GM12801 (cell line): ENCODE measurements around the gene PTPRK.

Experiments
- TF ChIP-seq, protein P1 (sequence below): IDR thresholded peaks from one replicate; pipeline ENCODE4 v1.5.1; 2011; ENCODE audit warnings: control low read depth; ENCODE audit not compliant: insufficient read length; ENCODE audit errors: extremely low read depth

The PTPRK gene

DNA sequence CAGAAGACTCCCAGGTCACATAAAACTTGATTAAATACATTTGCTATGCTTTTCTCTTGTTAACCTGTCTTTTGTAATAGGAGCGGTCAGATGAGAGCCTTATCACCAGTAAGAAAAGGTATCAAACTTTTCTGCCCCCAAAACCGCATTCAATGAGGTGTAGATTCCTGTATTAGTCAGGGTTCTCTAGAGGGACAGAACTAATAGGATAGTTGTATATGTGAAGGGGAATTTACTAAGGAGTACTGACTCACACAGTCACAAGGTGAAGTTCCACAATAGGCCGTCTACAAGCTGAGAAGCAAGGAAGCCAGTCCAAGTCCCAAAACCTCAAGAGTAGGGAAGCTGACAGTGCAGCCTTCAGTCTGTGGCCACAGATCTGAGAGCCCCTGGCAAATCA lies 32.7 kb downstream of the PTPRK start:
- TF ChIP-seq, protein P1, sequence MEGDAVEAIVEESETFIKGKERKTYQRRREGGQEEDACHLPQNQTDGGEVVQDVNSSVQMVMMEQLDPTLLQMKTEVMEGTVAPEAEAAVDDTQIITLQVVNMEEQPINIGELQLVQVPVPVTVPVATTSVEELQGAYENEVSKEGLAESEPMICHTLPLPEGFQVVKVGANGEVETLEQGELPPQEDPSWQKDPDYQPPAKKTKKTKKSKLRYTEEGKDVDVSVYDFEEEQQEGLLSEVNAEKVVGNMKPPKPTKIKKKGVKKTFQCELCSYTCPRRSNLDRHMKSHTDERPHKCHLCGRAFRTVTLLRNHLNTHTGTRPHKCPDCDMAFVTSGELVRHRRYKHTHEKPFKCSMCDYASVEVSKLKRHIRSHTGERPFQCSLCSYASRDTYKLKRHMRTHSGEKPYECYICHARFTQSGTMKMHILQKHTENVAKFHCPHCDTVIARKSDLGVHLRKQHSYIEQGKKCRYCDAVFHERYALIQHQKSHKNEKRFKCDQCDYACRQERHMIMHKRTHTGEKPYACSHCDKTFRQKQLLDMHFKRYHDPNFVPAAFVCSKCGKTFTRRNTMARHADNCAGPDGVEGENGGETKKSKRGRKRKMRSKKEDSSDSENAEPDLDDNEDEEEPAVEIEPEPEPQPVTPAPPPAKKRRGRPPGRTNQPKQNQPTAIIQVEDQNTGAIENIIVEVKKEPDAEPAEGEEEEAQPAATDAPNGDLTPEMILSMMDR = no peak

DNA sequence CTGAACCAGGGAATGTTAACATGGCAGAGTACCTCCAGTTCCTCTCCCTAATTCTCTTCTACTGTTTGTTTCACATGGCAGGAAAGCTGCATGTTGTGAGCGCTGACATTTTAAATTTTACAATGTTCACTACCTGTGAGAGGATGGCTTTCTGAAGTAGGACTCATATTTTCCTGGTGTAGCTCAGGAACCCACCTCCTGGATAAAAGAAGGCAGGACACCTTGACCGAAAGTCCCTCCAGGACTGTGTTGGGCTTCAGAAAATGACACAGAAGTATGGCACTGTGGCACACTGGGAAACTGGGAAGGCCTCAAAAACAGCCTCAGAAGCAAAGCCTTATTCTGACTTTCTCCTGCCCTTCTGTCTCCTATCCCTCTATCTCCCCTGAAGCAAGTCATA lies 33.3 kb downstream of the PTPRK start:
- TF ChIP-seq, protein P1 = no peak

DNA sequence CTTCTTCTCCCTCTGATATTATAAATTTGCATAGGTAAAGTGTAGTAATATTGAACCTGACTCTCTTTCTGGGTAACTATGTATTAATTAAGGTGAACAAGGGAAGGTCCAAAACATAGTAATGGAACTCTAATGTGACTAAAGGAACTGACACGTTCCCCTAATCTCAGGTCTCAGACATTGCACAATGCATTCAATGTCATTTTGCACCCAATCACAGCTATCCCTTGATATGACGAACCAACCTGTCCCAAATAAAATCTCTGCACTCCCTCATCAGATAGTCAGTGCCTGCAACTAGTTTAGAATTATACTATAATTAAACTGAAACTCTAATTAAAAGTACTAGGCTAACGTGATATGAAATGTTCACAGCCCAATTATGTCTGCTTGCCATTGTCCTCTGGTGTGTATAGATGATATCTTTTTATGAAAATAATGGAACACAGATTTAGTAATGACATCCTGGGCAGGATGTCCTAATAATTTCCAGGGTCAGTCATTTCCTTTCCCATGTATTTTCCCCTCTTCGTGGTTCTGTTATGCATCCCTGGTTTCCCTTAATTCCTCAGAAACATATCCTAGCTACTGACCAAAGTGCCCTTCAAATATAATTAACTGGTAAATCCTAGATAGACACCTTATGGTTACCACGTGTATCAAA lies 36.8 kb downstream of the PTPRK start:
- TF ChIP-seq, protein P1 = no peak

DNA sequence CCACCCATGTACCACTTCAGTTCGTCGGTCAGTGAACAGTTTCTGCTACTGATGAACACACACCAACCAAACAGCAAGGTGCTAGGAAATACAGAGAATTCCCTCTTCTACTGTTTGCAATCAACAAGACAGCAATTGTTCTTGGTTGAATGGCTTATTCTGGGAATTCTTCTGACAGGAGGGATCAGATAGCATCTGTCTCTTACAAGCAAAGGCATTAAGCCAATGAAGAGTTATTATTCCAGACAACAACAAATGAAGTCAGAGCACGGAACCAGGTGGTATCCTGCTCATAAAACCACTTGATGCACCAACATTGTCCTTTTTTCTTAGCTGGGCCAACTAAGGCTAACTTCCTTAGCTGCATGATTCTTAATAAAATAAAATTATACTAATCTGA lies 37.8 kb downstream of the PTPRK start:
- TF ChIP-seq, protein P1 = no peak

DNA sequence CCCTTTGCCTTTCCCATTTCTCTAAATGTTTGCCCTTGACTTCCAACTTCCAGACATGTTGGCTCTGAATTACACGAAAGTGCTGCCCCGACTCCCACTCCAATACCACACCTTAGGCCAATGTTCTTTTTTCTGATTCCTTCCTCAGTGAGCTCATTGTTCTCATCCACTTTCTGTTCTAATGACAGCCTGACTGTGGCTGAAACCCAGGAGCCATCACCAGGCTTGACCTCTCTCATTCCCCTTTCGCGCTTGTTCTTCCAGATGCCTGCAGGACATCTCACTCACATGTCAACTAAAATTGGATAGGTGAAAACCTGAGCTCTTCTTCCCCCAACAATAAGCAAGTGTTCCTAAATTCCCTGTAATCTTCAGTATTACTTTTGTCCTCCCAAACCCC lies 40.4 kb downstream of the PTPRK start:
- TF ChIP-seq, protein P1 = no peak

DNA sequence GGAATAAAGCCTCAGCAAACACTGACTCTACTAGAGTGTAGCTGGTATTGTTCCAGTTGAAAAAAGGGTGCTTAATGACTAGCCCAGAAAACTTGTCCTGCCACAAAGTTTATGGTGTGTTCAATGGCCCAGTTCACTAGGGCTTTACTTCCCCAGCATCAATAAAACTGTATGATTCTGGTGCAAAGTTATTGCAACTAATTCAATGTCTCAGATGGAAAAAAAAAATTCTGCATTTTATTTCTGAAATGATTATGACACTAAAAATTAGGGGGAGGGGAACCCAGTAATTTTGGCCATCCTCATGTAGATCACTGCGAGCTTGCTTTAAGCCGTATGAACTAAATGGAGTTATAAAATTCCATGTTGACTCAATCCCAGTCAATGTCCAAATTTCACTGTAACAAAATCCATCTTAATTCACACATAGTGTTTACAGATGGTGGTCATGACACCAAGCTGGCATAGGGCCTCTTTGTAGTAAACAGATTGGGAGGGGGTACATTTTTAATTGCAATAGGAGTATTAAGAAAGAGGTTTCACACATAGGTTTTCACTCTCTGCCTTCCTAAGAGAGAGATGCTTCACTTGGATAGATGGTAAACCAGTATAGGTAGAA lies 41.2 kb downstream of the PTPRK start:
- TF ChIP-seq, protein P1 = no peak

DNA sequence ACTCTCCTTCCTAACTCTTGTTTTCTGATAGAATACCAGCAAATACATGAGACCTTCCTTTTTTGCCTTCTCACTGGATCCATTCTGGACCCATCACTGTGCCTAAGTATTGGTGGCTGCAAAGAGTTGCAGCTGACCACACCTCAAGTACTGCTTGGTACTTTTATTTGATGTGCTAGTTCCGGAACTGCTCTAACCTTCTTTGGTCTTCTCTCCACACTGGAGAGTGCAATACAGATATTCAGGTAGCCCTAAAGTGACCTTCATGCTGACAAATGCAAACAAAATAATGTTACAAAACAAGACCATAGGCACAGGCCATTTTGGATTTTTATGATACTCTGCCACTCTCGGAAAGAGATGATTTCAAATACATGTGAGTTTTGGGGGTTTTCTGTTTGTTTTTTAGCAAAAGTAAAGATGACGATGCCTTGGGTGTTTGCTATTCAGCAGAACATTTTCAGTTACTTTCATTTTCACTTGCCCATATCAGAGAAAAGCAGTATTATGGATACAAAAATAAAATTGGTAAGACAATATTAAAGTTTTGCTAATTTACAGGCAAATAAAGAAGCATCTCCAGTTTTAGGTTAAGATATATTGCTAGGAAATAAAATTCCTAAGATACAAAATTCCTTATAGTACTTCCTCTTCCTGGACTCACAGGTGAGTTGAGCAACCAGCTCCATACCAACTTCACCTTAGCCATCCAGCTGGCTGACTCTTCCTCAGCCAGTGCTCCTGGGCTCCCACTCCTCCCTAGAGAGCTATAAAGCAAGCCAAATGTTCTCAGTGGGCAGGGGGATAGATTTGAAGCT lies 42.0 kb downstream of the PTPRK start:
- TF ChIP-seq, protein P1 = no peak
